ENCODE data around the gene TOE1.

The TOE1 gene

GRCh38 chr1:45386219-45386618 lies 46.2 kb downstream of the TOE1 start:
- no peak for TF ChIP-seq CTCF (IDR thresholded peaks at IDR 0.05; ENCODE audit: low read depth, low read length)
- H3K27me3 ChIP-seq (ENCODE audit: insufficient read depth, low read depth, severe bottlenecking) = no peaks in the 10 kb centered on the region
- no peak overlapping the region for H3K27ac ChIP-seq
- no peak for DNase-seq
- H3K9me3 ChIP-seq (ENCODE audit: severe bottlenecking) = peaks cover 4% of the 10 kb centered on the region
- no peaks in the 10 kb centered on the region for H3K36me3 ChIP-seq
- no peak overlapping the region for H3K4me3 ChIP-seq (ENCODE audit: low read depth, low read length)

Measured in WERI-Rb-1 (cell line).